Cardiac fibroblast (primary cell): Measurements from ENCODE around the gene ARFGEF2.
A peak's percentile ranks its signal among the peaks of the same experiment; 100 is the strongest.

Source experiments
- DNase-seq, 2 donors: peaks; one replicate each; pipeline versions ENCODE4 v3.0.0 to v3.0.0-alpha.2; 2010; ENCODE audit warnings: low read depth in 2 of 2
- H3K4me3 ChIP-seq, 2 donors: replicated peaks in 1 of 2; 1 replicate in 1 of 2; 2 replicates in 1 of 2; pipeline ENCODE4 v1.5.1; 2011; ENCODE audit warnings: low read depth in 2 of 2, low read length in 2 of 2, mild to moderate bottlenecking in 2 of 2, moderate library complexity in 1 of 2
- CTCF ChIP-seq: IDR thresholded peaks from one replicate; pipeline ENCODE4 v1.5.1; 2011; ENCODE audit warnings: low read depth, mild to moderate bottlenecking, low read length, inconsistent platforms

ARFGEF2 gene

GRCh38 chr20:48926267-48926666, 4.8 kb downstream of the ARFGEF2 start:
- no peak for TF ChIP-seq CTCF
- no peak for DNase-seq
- H3K4me3 ChIP-seq: no peak overlapping the region

- DNase-seq: no peak
- TF ChIP-seq CTCF: no peak
Measured at GRCh38 chr20:48926821-48927220, 5.3 kb downstream of the ARFGEF2 start.

GRCh38 chr20:48928832-48929725, 7.6 kb downstream of the ARFGEF2 start:
- no peak overlapping the region for H3K4me3 ChIP-seq
- TF ChIP-seq CTCF: no peak
- DNase-seq: peak; percentile 46 to 91

More at GRCh38 chr20:48926821-48927220, 5.3 kb downstream of the ARFGEF2 start:
- no peak overlapping the region for H3K4me3 ChIP-seq

GRCh38 chr20:48930035-48930434, 8.5 kb downstream of the ARFGEF2 start:
- no peak for TF ChIP-seq CTCF
- peak; percentile 43 to 72 for DNase-seq
- H3K4me3 ChIP-seq: no peak overlapping the region

GRCh38 chr20:48930878-48931277, 9.4 kb downstream of the ARFGEF2 start:
- no peak for DNase-seq
- no peak for TF ChIP-seq CTCF
- H3K4me3 ChIP-seq: no peak overlapping the region

- no peak for TF ChIP-seq CTCF
- no peak overlapping the region for H3K4me3 ChIP-seq
- no peak for DNase-seq
Measured at GRCh38 chr20:48931527-48932374, 10.2 kb downstream of the ARFGEF2 start.
